Smooth muscle cell (in vitro differentiated cells): ENCODE data around the gene KANSL1. TPM values are rescaled to one million over a fixed set of nuclear protein-coding genes. Genes with fewer than 3 reads are reported as not detected.

Experiments used
- DNase-seq: peaks from one replicate; lab custom pipeline; 2025; ENCODE audit not compliant: unreplicated experiment; lab: John Stamatoyannopoulos, UW
- H2AFZ ChIP-seq: fragments of 200-600 bp; sonication (generic); 2 replicates; pipeline ENCODE4 v1.6.0; 2016; ENCODE audit warnings: antibody characterized with exemption, low read depth, mild to moderate bottlenecking
- H3F3A ChIP-seq: fragments of 200-600 bp; sonication (generic); 2 replicates; pipeline ENCODE4 v1.6.0; 2017; ENCODE audit warnings: antibody characterized with exemption, low read depth
- H3K27ac ChIP-seq: fragments of 200-600 bp; sonication (generic); 2 replicates; pipeline ENCODE4 v1.5.1; 2016; ENCODE audit warnings: low read depth, mild to moderate bottlenecking
- H3K27me3 ChIP-seq: fragments of 200-600 bp; sonication (generic); 2 replicates; pipeline ENCODE4 v1.6.1; 2016; ENCODE audit warnings: low read depth, mild to moderate bottlenecking
- H3K36me3 ChIP-seq: fragments of 200-600 bp; sonication (generic); 2 replicates; pipeline ENCODE4 v1.5.1; 2016; ENCODE audit warnings: low read depth
- H3K4me1 ChIP-seq: fragments of 200-600 bp; sonication (generic); 2 replicates; pipeline ENCODE4 v1.5.1; 2016; ENCODE audit warnings: low read depth
- H3K4me2 ChIP-seq: fragments of 200-600 bp; sonication (generic); 2 replicates; pipeline ENCODE4 v1.6.0; 2016; ENCODE audit warnings: mild to moderate bottlenecking
- H3K4me3 ChIP-seq: fragments of 200-600 bp; sonication (generic); 2 replicates; pipeline ENCODE4 v1.5.1; 2016; ENCODE audit warnings: mild to moderate bottlenecking
- H3K79me2 ChIP-seq: fragments of 200-600 bp; sonication (generic); 2 replicates; pipeline ENCODE4 v1.6.0; 2016; ENCODE audit warnings: low read depth, mild to moderate bottlenecking
- H3K9ac ChIP-seq: fragments of 200-600 bp; sonication (generic); 2 replicates; pipeline ENCODE4 v1.6.0; 2016; ENCODE audit warnings: low read depth
- H3K9me3 ChIP-seq: fragments of 200-600 bp; sonication (generic); replicated peaks from 2 replicates; pipeline ENCODE4 v1.5.1; 2016; ENCODE audit warnings: low read depth
- H4K20me1 ChIP-seq: fragments of 200-600 bp; sonication (generic); 2 replicates; pipeline ENCODE4 v1.6.0; 2016; ENCODE audit warnings: low read depth
- CTCF ChIP-seq: fragments of 200-600 bp; sonication (generic); IDR thresholded peaks from 2 replicates; pipeline ENCODE4 v1.5.1; 2017; ENCODE audit warnings: borderline replicate concordance, mild to moderate bottlenecking, antibody characterized with exemption; ENCODE audit not compliant: insufficient read depth, poor library complexity, severe bottlenecking
- WGBS: methylation state at CpG from one replicate; pipeline ENCODE4 v1.1.7; 2016; ENCODE audit warnings: low lambda C conversion rate; 5-methylcytosine and 5-hydroxymethylcytosine counted together
- polyA plus RNA-seq: library from polyadenylated mRNA; unstranded; fragments of >200 nt; fragmentation: Nextera tagmentation; extraction: Ambion mirVana; gene quantifications from 2 replicates; pipeline ENCODE4 v1.2.1, GENCODE V29; 2016
- total RNA-seq: library from RNA; depleted of rRNA; stranded (reverse); fragments of >200 nt; gene quantifications from 2 replicates; pipeline ENCODE4 v1.2.3, GENCODE V29; 2014

KANSL1 gene
- total and polyA plus RNA-seq, 2 experiments from 2014 or later, result 16.9 to 69.7 TPM

DNA sequence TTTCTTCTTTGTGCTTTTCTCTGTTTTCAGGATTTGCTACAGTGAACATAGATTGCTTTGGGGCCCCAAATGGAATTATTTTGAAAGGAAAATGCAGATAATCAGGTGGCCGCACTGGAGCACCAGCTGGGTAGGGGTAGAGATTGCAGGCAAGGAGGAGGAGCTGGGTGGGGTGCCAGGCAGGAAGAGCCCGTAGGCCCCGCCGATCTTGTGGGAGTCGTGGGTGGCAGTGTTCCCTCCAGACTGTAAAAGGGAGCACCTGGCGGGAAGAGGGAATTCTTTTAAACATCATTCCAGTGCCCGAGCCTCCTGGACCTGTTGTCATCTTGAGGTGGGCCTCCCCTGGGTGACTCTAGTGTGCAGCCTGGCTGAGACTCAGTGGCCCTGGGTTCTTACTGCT, 192.9 kb downstream of the KANSL1 start:
- Histone ChIP-seq H3K9me3 (no peaks in the 10 kb centered on the region), H3K4me1 (no peaks in the 10 kb centered on the region), H3K9ac (no peak overlapping the region), H4K20me1 (no peaks in the 10 kb centered on the region), H3F3A (no peaks in the 10 kb centered on the region), H3K36me3 (no peaks in the 10 kb centered on the region), H3K4me3 (no peak overlapping the region), H3K27me3 (no peaks in the 10 kb centered on the region), H2AFZ (no peak overlapping the region), H3K27ac (no peak overlapping the region), H3K79me2 (no peaks in the 10 kb centered on the region), H3K4me2 (no peak overlapping the region)
- WGBS, result 87% methylated on average over 7 of the region's 7 CpGs
- TF ChIP-seq CTCF, result no peak
- no peak for DNase-seq

DNA sequence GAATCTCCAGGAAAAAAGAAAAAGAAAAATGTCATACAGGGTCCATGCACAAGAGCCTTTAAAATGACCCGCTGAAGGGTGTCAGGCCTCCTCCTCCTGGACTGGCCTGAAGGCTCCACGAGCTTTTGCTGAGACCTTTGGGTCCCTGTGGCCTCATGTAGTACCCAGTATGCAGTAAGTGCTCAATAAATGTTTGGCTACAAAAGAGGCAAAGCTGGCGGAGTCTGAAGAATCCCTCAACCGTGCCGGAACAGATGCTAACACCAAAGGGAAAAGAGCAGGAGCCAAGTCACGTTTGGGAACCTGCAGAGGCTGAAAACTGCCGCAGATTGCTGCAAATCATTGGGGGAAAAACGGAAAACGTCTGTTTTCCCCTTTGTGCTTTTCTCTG, 193.3 kb downstream of the KANSL1 start:
- H2AFZ ChIP-seq, result no peak overlapping the region
- no peaks in the 10 kb centered on the region for H3K27me3 ChIP-seq
- no peak overlapping the region for H3K4me2 ChIP-seq
- no peak overlapping the region for H3K27ac ChIP-seq
- WGBS, result 94% methylated on average over 9 of the region's 9 CpGs
- H3K36me3 ChIP-seq, result no peaks in the 10 kb centered on the region
- no peak for TF ChIP-seq CTCF
- no peak overlapping the region for H3K9ac ChIP-seq
- DNase-seq, result no peak
- H3F3A ChIP-seq, result no peaks in the 10 kb centered on the region
- H3K9me3 ChIP-seq, result no peaks in the 10 kb centered on the region
- no peaks in the 10 kb centered on the region for H3K79me2 ChIP-seq
- H4K20me1 ChIP-seq, result no peaks in the 10 kb centered on the region
- no peaks in the 10 kb centered on the region for H3K4me1 ChIP-seq
- no peak overlapping the region for H3K4me3 ChIP-seq

DNA sequence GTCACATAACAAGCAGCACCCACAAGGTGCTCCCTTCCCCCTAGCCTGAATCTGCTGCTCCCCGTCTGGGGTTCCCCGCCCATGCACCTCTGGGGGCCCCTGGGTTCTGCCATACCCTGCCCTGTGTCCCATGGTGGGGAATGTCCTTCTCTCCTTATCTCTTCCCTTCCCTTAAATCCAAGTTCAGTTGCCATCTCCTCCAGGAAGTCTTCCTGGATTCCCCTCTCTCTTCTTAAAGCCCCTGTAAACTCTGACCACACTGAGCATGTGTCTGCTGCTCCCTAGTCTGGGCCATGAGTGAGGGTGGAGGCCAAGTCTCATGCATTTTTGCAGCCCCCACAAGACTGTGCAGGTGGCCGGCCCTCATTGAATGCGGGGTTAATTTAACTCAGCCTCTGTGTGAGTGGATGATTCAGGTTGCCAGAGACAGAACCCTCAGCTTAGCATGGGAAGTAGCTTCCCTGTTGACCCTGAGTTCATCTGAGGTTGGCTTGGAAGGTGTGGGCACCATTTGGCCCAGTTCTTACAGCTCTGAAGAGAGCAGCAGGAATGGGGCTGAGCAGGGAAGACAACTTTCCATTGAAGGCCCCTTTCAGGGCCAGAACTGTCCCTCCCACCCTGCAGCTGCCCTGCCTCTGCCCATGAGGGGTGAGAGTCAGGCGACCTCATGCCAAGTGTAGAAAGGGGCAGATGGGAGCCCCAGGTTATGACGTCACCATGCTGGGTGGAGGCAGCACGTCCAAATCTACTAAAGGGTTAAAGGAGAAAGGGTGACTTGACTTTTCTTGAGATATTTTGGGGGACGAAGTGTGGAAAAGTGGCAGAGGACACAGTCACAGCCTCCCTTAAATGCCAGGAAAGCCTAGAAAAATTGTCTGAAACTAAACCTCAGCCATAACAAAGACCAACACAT, 194.0 kb downstream of the KANSL1 start, which contains the start of gene STH:
Gene STH (plus strand): TSS at position 264 of the 913 bp plus-strand sequence. CDS start 30 bp downstream, at position 294.
- TF ChIP-seq CTCF, result no peak
- H3K79me2 ChIP-seq, result no peaks in the 10 kb centered on the region
- DNase-seq, result no peak

More for the DNA sequence above, 194.0 kb downstream of the KANSL1 start, which contains the start of gene STH:
- no peaks in the 10 kb centered on the region for H3K4me1 ChIP-seq
- no peaks in the 10 kb centered on the region for H3F3A ChIP-seq
- H3K4me3 ChIP-seq, result no peak within 1 kb of the TSS
- no peaks in the 10 kb centered on the region for H3K36me3 ChIP-seq
- no peak within 1 kb of the TSS for H2AFZ ChIP-seq
- WGBS, result 90% methylated on average over 8 of the region's 8 CpGs
- H3K27me3 ChIP-seq, result no peaks in the 10 kb centered on the region
- no peak within 1 kb of the TSS for H3K27ac ChIP-seq
- H3K9ac ChIP-seq, result no peak within 1 kb of the TSS
- H3K4me2 ChIP-seq, result no peak within 1 kb of the TSS
- no peaks in the 10 kb centered on the region for H3K9me3 ChIP-seq
- no peaks in the 10 kb centered on the region for H4K20me1 ChIP-seq
